ENCODE data around the gene SYNJ1.

GRCh38 chr21:32593690-32594089 lies 134.1 kb downstream of the SYNJ1 start:
- no peak for TF ChIP-seq CTCF (IDR thresholded peaks at IDR 0.05)
- TF ChIP-seq POLR2A (IDR thresholded peaks at IDR 0.05): no peak
